B cell (primary cell): ENCODE results near the gene BTBD1. TPM values are rescaled to one million over a fixed set of nuclear protein-coding genes. Genes with fewer than 3 reads are reported as not detected.

Source experiments
- ATAC-seq: fragments of 200-7000 bp; cut with Tn5 transposase; one replicate; pipeline ENCODE4 v1.10.0; 2021; ENCODE audit warnings: low read depth, mild to moderate bottlenecking, moderate number of reproducible peaks, moderate library complexity
- CTCF ChIA-PET: fragments of 350-600 bp; sonication (Branson Sonifier 250); formaldehyde crosslinking; loops from one replicate; lab custom pipeline; 2021; ENCODE audit warnings: antibody characterized with exemption, inconsistent platforms; lab: Charles Lee
- POLR2A ChIA-PET: fragments of 350-600 bp; sonication (Branson Sonifier 250); formaldehyde crosslinking; loops from one replicate; lab custom pipeline; 2021; ENCODE audit warnings: antibody characterized with exemption; lab: Charles Lee
- DNase-seq: peaks from one replicate; pipeline ENCODE4 v3.0.0; 2013
- H2AFZ ChIP-seq: 2 replicates; pipeline ENCODE4 v1.6.1; 2012; ENCODE audit warnings: mild to moderate bottlenecking, low read depth, low read length; ENCODE audit not compliant: insufficient read depth, poor library complexity, severe bottlenecking
- H3K27ac ChIP-seq, 2 donors: 1 replicate in 1 of 2; 2 replicates in 1 of 2; pipeline ENCODE4 v1.5.1; 2012 to 2013; ENCODE audit warnings: low read length in 2 of 2, mild to moderate bottlenecking in 2 of 2, moderate library complexity in 1 of 2
- H3K27me3 ChIP-seq, 4 experiments: fragments of 200-600 bp in 1 of 4; sonication (generic) in 1 of 4; replicated peaks in 1 of 4; 1 replicate in 2 of 4; 2 replicates in 2 of 4; pipeline versions ENCODE4 v1.6.1 to v1.7.0; 2013 to 2016; ENCODE audit warnings: low read length in 3 of 4, mild to moderate bottlenecking in 2 of 4, mixed read lengths in 1 of 4, moderate library complexity in 1 of 4; ENCODE audit not compliant: insufficient read depth in 4 of 4, control insufficient read depth in 3 of 4; ENCODE audit errors: control extremely low read depth in 1 of 4
- H3K36me3 ChIP-seq, 2 experiments: replicated peaks in 1 of 2; 1 replicate in 1 of 2; 2 replicates in 1 of 2; pipeline versions ENCODE4 v1.6.1 to v1.7.1; 2013; ENCODE audit warnings: low read length in 1 of 2; ENCODE audit not compliant: insufficient read depth in 2 of 2, control insufficient read depth in 1 of 2; ENCODE audit errors: control extremely low read depth in 1 of 2, extremely low read depth in 1 of 2
- H3K4me1 ChIP-seq, 2 donors: fragments of 200-600 bp in 1 of 2; sonication (generic) in 1 of 2; 1 replicate in 1 of 2; 2 replicates in 1 of 2; pipeline versions ENCODE4 v1.5.1 to v1.6.1; 2013 to 2017; ENCODE audit warnings: low read length in 2 of 2; ENCODE audit not compliant: control insufficient read depth in 2 of 2, insufficient read depth in 2 of 2
- H3K4me2 ChIP-seq: replicated peaks from 2 replicates; pipeline ENCODE3; 2012; ENCODE audit warnings: mild to moderate bottlenecking, low read depth, low read length; ENCODE audit not compliant: poor library complexity, severe bottlenecking
- H3K4me3 ChIP-seq, 5 experiments: fragments of 200-600 bp in 1 of 5; sonication (generic) in 1 of 5; 1 replicate in 3 of 5; 2 replicates in 2 of 5; pipeline versions ENCODE4 v1.5.1 to v1.7.0; 2011 to 2016; ENCODE audit warnings: low read length in 4 of 5, mild to moderate bottlenecking in 4 of 5, low read depth in 2 of 5, control low read depth in 1 of 5, moderate library complexity in 1 of 5; ENCODE audit not compliant: insufficient read depth in 1 of 5; ENCODE audit errors: control extremely low read depth in 1 of 5, extremely low read depth in 1 of 5
- H3K79me2 ChIP-seq: fragments of 200-600 bp; sonication (generic); one replicate; pipeline ENCODE4 v1.6.0; 2016; ENCODE audit warnings: low read length; ENCODE audit not compliant: control insufficient read depth, insufficient read depth
- H3K9ac ChIP-seq: fragments of 200-600 bp; sonication (generic); 2 replicates; pipeline ENCODE4 v1.6.1; 2017; ENCODE audit warnings: mild to moderate bottlenecking, low read length, moderate library complexity
- H3K9me3 ChIP-seq, 3 donors: one replicate each; pipeline versions ENCODE4 v1.6.1 to v1.7.1; 2013; ENCODE audit warnings: low read length in 2 of 3; ENCODE audit not compliant: control insufficient read depth in 2 of 3, insufficient read depth in 1 of 3; ENCODE audit errors: control extremely low read depth in 1 of 3
- H4K20me1 ChIP-seq: 2 replicates; pipeline ENCODE4 v1.6.0; 2012; ENCODE audit warnings: mild to moderate bottlenecking, low read length; ENCODE audit not compliant: insufficient read depth, control insufficient read depth, poor library complexity, severe bottlenecking
- H3K27ac Mint-ChIP-seq: one replicate; pipeline ENCODE4 v1.8.0; 2021; ENCODE audit warnings: mixed read lengths
- H3K27me3 Mint-ChIP-seq: one replicate; pipeline ENCODE4 v1.8.0; 2021; ENCODE audit warnings: mixed read lengths
- H3K4me1 Mint-ChIP-seq: one replicate; pipeline ENCODE4 v1.8.0; 2021; ENCODE audit warnings: mixed read lengths
- H3K4me3 Mint-ChIP-seq: one replicate; pipeline ENCODE4 v1.8.0; 2021; ENCODE audit warnings: mixed read lengths
- H3K9me3 Mint-ChIP-seq: one replicate; pipeline ENCODE4 v1.8.0; 2022; ENCODE audit warnings: mixed read lengths; ENCODE audit not compliant: insufficient read depth
- CTCF ChIP-seq: fragments of 200-600 bp; IDR thresholded peaks from one replicate; pipeline ENCODE4 v1.8.0; 2022; ENCODE audit warnings: antibody characterized with exemption, mild to moderate bottlenecking
- EZH2 ChIP-seq: IDR thresholded peaks from 2 replicates; pipeline ENCODE4 v1.6.1; 2012; ENCODE audit warnings: borderline replicate concordance, low read depth, mild to moderate bottlenecking, moderate library complexity, low read length; ENCODE audit not compliant: insufficient read depth, poor library complexity, severe bottlenecking
- WGBS: methylation state at CpG from one replicate; pipeline ENCODE4 v1.1.5; 2013; ENCODE audit warnings: missing lambda C conversion rate; ENCODE audit not compliant: insufficient coverage; 5-methylcytosine and 5-hydroxymethylcytosine counted together
- intact Hi-C: fragments of 100-400 bp; cut with micrococcal nuclease; formaldehyde crosslinking; loops from one replicate; pipeline ENCODE4 v1.10.0; 2022
- polyA plus RNA-seq: library from polyadenylated mRNA; depleted of rRNA; stranded (reverse); fragments of >200 nt; gene quantifications from 2 replicates; pipeline ENCODE4 v1.2.3, GENCODE V29; 2012
- total RNA-seq, 2 donors: library from RNA; stranded (reverse); fragments of 120-200 nt in 1 of 2; gene quantifications; 1 replicate in 1 of 2; 2 replicates in 1 of 2; pipeline versions ENCODE4 v1.2.3 to v1.2.4, GENCODE V29; 2013 to 2022

Gene BTBD1
- total and polyA plus RNA-seq, 2 donors (not counting 1 experiment from before 2014, with no cell fraction given): 20.7 to 47.5 TPM

- no peak for TF ChIP-seq EZH2
- TF ChIP-seq CTCF: no peak
- Mint-ChIP-seq H3K9me3 (no peaks in the 10 kb centered on the region), H3K27ac (no peak overlapping the region), H3K4me3 (no peak overlapping the region), H3K27me3 (peaks cover 14% of the 10 kb centered on the region), H3K4me1 (peaks cover 10% of the 10 kb centered on the region)
- H2AFZ ChIP-seq: no peak overlapping the region
- POLR2A ChIA-PET: no interaction called here
- H3K27me3 ChIP-seq: no peaks in the 10 kb centered on the region
- H3K9ac ChIP-seq: no peak overlapping the region
- H3K9me3 ChIP-seq: no peaks in the 10 kb centered on the region
- CTCF ChIA-PET: no interaction called here
- no peaks in the 10 kb centered on the region for H3K36me3 ChIP-seq
- H3K27ac ChIP-seq: no peak overlapping the region
- H4K20me1 ChIP-seq: no peaks in the 10 kb centered on the region
- peaks cover 9 to 13% of the 10 kb centered on the region in 2 donors for H3K4me1 ChIP-seq
- ATAC-seq (no peak), DNase-seq (no peak)
- 94% methylated on average over 3 of the region's 4 CpGs for WGBS
- no peak overlapping the region for H3K4me3 ChIP-seq
- H3K79me2 ChIP-seq: no peaks in the 10 kb centered on the region
- H3K4me2 ChIP-seq: no peak overlapping the region
- intact Hi-C loops: no loop called here
These were observed 23.4 kb upstream of the BTBD1 start for GRCh38 chr15:83090465-83090864.

GRCh38 chr15:83088876-83089275 lies 21.8 kb upstream of the BTBD1 start:
- POLR2A ChIA-PET: no interaction called here
- Histone ChIP-seq H3K36me3 (no peaks in the 10 kb centered on the region), H2AFZ (no peak overlapping the region), H4K20me1 (no peaks in the 10 kb centered on the region), H3K4me3 (no peak overlapping the region), H3K4me1 (peaks cover 9 to 13% of the 10 kb centered on the region in 2 donors), H3K4me2 (no peak overlapping the region), H3K79me2 (no peaks in the 10 kb centered on the region), H3K27ac (no peak overlapping the region), H3K9me3 (peaks cover 0 to under 1% (median 0%) of the 10 kb centered on the region in 3 donors), H3K9ac (no peak overlapping the region), H3K27me3 (peaks cover 0 to 6% (median 4%) of the 10 kb centered on the region in 4 experiments)
- peaks cover 22% of the 10 kb centered on the region for H3K27me3 Mint-ChIP-seq
- H3K4me1 Mint-ChIP-seq: peaks cover 10% of the 10 kb centered on the region
- no peak overlapping the region for H3K4me3 Mint-ChIP-seq
- H3K27ac Mint-ChIP-seq: no peak overlapping the region
- no CpG with 5 or more reads among the region's 2 CpGs for WGBS
- DNase-seq (no peak), ATAC-seq (no peak)
- intact Hi-C loops: no loop called here
- CTCF ChIA-PET: interaction anchor here (0.6 kb wide), 1 partner anchor 17 kb away, joined by 3 read pairs; no protein-coding TSS in a partner anchor
- TF ChIP-seq CTCF (no peak), EZH2 (no peak)
- H3K9me3 Mint-ChIP-seq: no peaks in the 10 kb centered on the region
